ENCODE measurements around the gene ANKRD45. TPM values are rescaled to one million over a fixed set of nuclear protein-coding genes. Genes with fewer than 3 reads are reported as not detected.
"Not testable (repeated sequence)": the region's sequence is repeated elsewhere in the genome, so short reads cannot be mapped to it uniquely, and the experiment has no call there.

ANKRD45 gene
- polyA plus RNA-seq, 12 donors = 0.37 to 1.2 (median 0.70) TPM; not detected in 2

- not testable (repeated sequence) for DNase-seq
Measured at GRCh38 chr1:173642450-173643139, 27.1 kb downstream of the ANKRD45 start.

GRCh38 chr1:173639102-173639501 is 30.5 kb downstream of the ANKRD45 start:
- DNase-seq = no peak

GRCh38 chr1:173638043-173639021 is 31.3 kb downstream of the ANKRD45 start:
- no peak for DNase-seq

GRCh38 chr1:173637236-173638042 is 32.2 kb downstream of the ANKRD45 start:
- DNase-seq = not testable (repeated sequence)

GRCh38 chr1:173635116-173635515 is 34.5 kb downstream of the ANKRD45 start, which contains the start of gene TEX50:
TSS of gene TEX50 (plus strand) at chr1:173635338. CDS start at chr1:173635522, 184 bp downstream.
- no peak for DNase-seq

GRCh38 chr1:173628888-173629287 is 40.8 kb downstream of the ANKRD45 start:
- DNase-seq = no peak

GRCh38 chr1:173627269-173627668 is 42.4 kb downstream of the ANKRD45 start:
- DNase-seq = no peak

GRCh38 chr1:173616859-173617258 is 52.8 kb downstream of the ANKRD45 start:
- no peak for DNase-seq

GRCh38 chr1:173613086-173613485 is 56.6 kb downstream of the ANKRD45 start:
- DNase-seq = not testable (repeated sequence)

- no peak for DNase-seq
Measured at GRCh38 chr1:173608503-173609216, 61.0 kb downstream of the ANKRD45 start.

- no peak for DNase-seq
Measured at GRCh38 chr1:173603056-173603591, 66.5 kb downstream of the ANKRD45 start, which contains the start of gene SLC9C2. TSS of gene SLC9C2 (minus strand) at chr1:173603072. CDS start at chr1:173601776, 1,296 bp downstream.

GRCh38 chr1:173601588-173601987 is 68.1 kb downstream of the ANKRD45 start:
- no peak for DNase-seq

- DNase-seq = no peak
Measured at GRCh38 chr1:173596097-173596825, 73.4 kb downstream of the ANKRD45 start.

- not testable (repeated sequence) for DNase-seq
Measured at GRCh38 chr1:173591138-173591537, 78.5 kb downstream of the ANKRD45 start.

GRCh38 chr1:173590557-173590956 is 79.1 kb downstream of the ANKRD45 start:
- DNase-seq = no peak

GRCh38 chr1:173581383-173582079 is 88.1 kb downstream of the ANKRD45 start:
- no peak for DNase-seq

- DNase-seq = no peak
Measured at GRCh38 chr1:173580658-173581057, 89.0 kb downstream of the ANKRD45 start.

GRCh38 chr1:173580071-173580470 is 89.6 kb downstream of the ANKRD45 start:
- no peak for DNase-seq

GRCh38 chr1:173573596-173573995 is 96.1 kb downstream of the ANKRD45 start:
- DNase-seq = no peak

All from muscle of arm (tissue), 12 donors.